Right renal pelvis (tissue), 4 donors: ENCODE data around the gene AMPD2. TPM values are rescaled to one million over a fixed set of nuclear protein-coding genes. Genes with fewer than 3 reads are reported as not detected.
"Not testable (repeated sequence)": the region's sequence is repeated elsewhere in the genome, so short reads cannot be mapped to it uniquely, and the experiment has no call there.

ENCODE experiments used
- DNase-seq, 4 donors: peaks; one replicate each; pipeline ENCODE4 v3.0.0-alpha.2; 2013; ENCODE audit warnings: low read depth in 4 of 4, low spot score in 3 of 4, missing footprints in 1 of 4
- polyA plus RNA-seq, 4 donors: library from polyadenylated mRNA; unstranded; fragments of 120-200 nt; gene quantifications; one replicate each; pipeline ENCODE4 v1.2.1, GENCODE V29; 2013; ENCODE audit not compliant: insufficient read length in 4 of 4

The AMPD2 gene
- polyA plus RNA-seq, 4 donors, result 46.1 to 49.2 (median 48.4) TPM

- peak in 1 of 4 donors; percentile 70 for DNase-seq
These were observed 24.0 kb downstream of the AMPD2 start for GRCh38 chr1:109643385-109644230.

DNA sequence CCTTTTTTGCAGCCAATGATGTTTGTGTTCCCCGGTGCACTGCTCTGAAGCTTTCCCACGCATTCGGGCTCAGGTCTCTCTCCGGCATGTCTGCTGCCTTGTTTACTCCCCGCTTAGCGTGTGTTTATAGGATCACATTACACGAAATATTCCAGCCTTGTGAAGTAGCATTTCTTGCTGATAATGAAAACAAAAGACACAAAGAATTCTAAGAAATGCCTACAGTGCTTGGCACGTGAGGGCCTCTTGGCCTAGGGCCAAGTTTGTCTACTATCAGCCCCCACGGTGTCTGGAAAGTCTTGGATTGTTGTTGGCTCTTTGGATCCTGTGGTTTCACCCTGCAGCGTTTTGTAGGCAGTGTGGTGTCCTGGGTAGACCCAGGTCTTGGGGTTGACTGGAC is 25.0 kb downstream of the AMPD2 start:
- DNase-seq, result no peak

DNA sequence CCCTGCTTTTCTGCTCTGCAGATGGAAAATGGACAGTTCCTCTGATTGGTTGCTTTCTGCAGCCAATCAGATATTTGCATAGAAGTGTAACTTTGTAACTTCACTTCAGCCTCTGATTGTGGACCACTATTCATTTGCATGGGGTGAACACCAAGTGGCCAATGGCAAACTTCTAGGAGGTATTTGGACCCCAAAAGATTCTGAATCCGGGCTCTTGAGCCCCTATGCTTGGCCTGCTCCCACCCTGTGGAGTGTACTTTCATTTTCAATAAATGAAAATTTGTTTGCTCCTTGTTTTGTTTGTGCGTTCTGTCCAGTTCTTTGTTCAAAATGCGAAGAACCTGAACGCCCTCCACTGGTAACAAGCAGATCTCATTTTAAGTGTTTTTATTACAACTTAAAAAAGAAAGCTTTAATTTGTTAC is 29.9 kb downstream of the AMPD2 start:
- peak in 1 of 4 donors; percentile 15 for DNase-seq

DNA sequence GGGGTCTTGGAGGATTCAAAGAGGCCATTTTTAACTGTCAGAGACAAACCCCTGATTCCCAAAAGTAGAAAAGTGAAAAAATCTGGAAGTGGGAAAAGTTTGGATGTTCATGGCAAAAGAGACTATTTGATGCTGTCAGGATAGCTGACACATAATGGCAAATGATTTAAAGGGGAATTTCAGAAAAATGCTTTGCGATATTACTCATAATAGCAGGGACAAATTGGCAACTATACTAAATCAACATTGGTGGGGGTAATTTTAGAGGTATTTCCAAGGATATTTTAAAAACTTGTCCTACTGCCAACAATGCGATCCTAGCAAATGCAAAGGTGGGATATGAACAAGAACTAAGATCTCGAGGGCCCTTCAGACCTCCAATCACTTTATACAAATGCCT is 31.0 kb downstream of the AMPD2 start:
- no peak for DNase-seq

DNA sequence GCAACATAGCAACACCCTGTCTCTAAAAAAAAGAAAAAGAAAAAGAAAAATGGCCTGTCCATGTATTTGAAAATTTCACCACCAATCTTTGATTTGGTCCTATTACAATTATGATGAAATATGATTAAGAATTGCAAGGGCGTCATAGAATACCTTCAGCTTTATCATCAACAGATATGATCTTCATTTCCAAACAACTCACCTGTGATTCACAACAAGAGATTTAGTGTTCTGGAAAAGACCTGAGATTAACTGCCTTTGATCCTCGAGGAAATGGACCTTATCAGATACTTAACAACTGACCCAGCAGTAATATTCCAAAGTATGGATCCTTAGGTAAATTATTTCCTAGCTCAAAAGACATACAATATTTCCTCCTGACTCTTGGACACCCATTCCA is 32.8 kb downstream of the AMPD2 start:
- DNase-seq, result no peak

GRCh38 chr1:109653306-109653705 is 33.7 kb downstream of the AMPD2 start:
- no peak for DNase-seq

GRCh38 chr1:109654519-109654918 is 34.9 kb downstream of the AMPD2 start:
- no peak for DNase-seq

DNA sequence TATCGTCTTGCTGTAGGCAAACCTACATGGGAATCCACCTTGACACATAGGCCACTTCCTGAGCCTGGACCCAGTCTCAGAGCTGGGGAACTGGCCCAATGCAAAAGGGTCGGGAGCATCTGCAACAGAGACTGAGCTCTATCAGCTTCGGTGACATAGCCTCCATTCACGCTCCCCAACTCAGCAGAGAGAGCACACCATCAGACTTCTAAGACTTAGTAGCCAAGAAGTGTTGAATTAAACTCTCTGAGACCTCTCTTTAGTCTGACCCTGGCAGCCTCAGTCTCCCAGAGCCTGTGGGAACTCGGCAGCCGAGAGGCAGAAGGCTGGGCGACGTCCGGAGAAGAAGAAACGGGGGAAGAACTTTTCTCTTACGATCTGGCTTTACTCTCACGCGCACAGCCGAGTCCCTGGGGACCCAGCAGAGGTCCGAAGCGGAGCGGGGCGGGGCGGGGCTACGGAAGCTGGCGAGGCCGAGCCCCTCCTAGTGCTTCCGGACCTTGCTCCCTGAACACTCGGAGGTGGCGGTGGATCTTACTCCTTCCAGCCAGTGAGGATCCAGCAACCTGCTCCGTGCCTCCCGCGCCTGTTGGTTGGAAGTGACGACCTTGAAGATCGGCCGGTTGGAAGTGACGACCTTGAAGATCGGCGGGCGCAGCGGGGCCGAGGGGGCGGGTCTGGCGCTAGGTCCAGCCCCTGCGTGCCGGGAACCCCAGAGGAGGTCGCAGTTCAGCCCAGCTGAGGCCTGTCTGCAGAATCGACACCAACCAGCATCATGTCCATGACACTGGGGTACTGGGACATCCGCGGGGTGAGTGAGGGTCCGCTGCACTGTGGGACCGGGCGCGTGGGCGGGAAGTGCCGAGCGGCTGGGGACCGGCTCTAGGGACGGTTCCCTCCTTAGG is 36.2 kb downstream of the AMPD2 start, which contains the start of gene GSTM4:
GSTM4 (plus strand) TSS at position 485 of the 905 bp plus-strand sequence; CDS start at position 776, 291 bp downstream.
- DNase-seq, result peak; percentile 66 to 74 (median 70)

DNA sequence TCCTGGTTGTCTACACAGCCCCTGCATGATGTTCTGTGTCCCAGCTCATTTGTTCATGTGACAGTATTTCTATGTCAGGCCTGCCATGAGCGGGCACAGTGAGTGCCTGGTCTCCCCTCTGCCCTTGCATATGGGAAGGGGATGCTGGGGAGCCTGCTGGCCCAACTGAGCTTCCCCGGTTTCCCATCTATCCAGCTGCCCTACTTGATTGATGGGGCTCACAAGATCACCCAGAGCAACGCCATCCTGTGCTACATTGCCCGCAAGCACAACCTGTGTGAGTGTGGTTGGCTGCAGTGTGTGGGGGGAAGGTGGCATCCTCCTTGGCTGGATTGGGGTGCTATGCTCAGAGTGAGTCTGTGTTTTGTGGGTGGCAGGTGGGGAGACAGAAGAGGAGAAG is 37.8 kb downstream of the AMPD2 start:
- DNase-seq, result no peak

DNA sequence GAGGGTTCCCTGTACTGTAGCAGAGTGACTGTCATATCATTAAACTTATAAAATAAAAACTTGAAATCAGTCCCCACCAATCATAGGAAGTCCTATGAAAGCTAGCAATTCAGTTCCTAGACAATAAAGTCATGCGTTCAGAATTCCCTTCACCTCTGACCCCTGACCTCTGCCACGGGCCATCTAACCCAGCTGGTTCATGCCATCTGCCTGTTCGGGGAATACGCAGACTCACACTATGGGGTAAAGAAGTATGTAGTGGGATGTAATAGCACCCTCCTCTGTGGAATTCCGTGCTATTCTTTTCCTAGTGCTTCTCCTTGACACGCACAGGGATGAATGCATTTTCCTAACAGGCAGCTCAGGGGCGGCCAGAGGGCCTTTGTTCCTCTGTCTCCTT is 38.3 kb downstream of the AMPD2 start:
- DNase-seq, result no peak

- no peak for DNase-seq
These were observed 39.0 kb downstream of the AMPD2 start for GRCh38 chr1:109658533-109659042.

GRCh38 chr1:109659145-109659544 is 39.5 kb downstream of the AMPD2 start:
- no peak for DNase-seq

GRCh38 chr1:109659997-109660690 is 40.5 kb downstream of the AMPD2 start:
- DNase-seq, result peak in 2 of 4 donors; percentile 29 to 70

- DNase-seq, result not testable (repeated sequence)
These were observed 41.0 kb downstream of the AMPD2 start for GRCh38 chr1:109660691-109661026.

- DNase-seq, result no peak
These were observed 41.8 kb downstream of the AMPD2 start for GRCh38 chr1:109661391-109661790.

GRCh38 chr1:109664671-109665070 is 45.0 kb downstream of the AMPD2 start:
- DNase-seq, result no peak

DNA sequence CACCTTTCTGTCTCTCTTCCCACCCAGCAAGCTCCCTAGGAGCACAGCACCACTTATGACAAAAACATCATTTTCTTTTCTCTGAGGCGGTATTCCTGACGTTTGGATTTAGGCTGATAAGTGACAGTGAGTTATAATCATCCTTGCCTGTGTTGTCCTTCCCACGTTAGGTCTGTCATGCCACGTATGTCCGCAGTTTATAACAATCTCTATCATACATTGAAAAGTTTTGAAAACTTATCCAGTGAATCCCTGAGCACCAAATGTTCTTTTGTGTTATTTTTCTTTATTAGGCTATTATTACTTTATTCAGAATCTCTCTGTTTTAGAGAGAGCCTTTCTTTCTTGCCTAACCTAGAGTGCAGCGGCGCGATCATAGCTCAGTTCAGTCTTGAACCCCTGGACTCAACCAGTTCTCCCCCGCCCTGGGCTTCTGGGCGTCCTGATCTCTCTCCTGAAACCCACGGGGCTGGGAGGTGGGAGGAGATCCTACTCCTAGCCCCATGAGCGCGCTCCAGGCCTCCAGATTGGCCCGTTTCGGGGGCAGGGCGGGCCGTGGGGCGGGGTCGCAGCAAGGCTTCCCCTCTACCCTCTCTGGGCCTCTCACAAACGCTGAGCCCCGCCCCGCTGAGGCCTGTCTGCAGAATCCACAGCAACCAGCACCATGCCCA is 48.0 kb downstream of the AMPD2 start, which contains the start of gene GSTM2:
GSTM2 (plus strand) TSS at position 606 of the 671 bp plus-strand sequence; CDS start at position 665, 59 bp downstream.
- DNase-seq, result peak; percentile 79 to 88 (median 83)

DNA sequence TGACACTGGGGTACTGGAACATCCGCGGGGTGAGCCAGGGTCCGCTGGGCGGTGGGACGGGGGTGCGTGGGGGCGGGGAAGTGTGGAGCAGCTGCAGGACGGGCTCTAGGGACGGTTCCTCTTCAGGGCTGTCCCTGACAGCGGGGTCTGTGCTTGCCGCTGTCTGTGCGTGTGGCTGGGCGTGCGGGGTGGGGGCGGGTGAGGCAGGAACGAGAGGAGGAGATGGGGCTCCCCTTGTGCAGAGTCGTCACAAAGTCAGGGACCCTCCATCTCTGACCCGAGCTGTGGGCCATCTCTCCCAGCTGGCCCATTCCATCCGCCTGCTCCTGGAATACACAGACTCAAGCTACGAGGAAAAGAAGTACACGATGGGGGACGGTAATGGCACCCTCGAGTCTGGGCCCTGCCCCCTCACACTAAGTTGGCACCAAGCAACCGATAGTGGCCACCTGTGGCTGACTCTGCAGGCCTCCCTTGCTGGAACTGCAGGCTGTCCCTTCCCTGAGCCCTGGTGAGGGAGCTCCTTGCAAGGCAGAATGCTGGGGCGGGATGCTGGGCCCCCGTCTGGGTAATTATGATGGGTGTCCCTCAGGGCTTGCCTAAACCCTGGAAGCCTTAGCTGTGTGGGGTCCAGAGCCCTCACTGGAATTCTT is 48.6 kb downstream of the AMPD2 start:
- no peak for DNase-seq

DNA sequence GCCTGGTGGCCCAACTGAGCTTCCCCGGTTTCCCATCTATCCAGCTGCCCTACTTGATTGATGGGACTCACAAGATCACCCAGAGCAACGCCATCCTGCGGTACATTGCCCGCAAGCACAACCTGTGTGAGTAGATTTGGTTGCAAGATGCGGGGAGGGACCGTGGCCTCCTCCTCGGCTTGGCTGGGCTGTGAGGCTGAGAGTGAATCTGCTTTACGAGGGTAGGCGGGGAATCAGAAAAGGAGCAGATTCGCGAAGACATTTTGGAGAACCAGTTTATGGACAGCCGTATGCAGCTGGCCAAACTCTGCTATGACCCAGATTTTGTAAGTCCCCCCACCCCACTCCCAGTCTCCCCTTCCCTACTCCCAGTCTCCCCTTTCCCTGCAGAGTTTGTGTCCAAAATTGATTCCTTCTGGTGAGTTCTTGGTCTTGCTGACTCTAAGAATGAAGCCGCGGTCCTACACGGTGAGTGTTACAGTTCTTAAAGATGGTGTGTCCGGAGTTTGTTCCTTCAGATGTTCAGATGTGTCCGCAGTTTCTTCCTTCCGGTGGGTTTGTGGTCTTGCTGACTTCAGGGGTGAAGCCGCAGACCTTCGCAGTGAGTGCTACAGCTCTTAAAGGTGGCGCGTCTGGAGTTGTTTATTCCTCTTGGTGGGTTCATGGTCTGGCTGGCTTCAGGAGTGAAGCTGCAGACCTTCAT is 49.8 kb downstream of the AMPD2 start:
- no peak for DNase-seq
